DND-41 (cell line): ENCODE data around the gene HOOK2.

ENCODE experiments used
- ATAC-seq: fragments of 200-7000 bp; cut with Tn5 transposase; 3 replicates; pipeline ENCODE4 v1.9.1; 2021; ENCODE audit warnings: low read depth; ENCODE audit not compliant: insufficient read depth
- DNase-seq: peaks from one replicate; pipeline ENCODE4 v3.0.0-alpha.2; 2020
- H2AFZ ChIP-seq: 2 replicates; pipeline ENCODE4 v1.6.0; 2012; ENCODE audit warnings: low read depth, low read length
- H3K27ac ChIP-seq: 2 replicates; pipeline ENCODE4 v1.5.1; 2012; ENCODE audit warnings: low read length, inconsistent platforms
- H3K27me3 ChIP-seq: fragments of 200-600 bp; sonication (generic); 2 replicates; pipeline ENCODE4 v1.6.0; 2012; ENCODE audit warnings: low read length, mild to moderate bottlenecking, inconsistent platforms; ENCODE audit not compliant: insufficient read depth, poor library complexity
- H3K36me3 ChIP-seq: 2 replicates; pipeline ENCODE4 v1.5.1; 2012; ENCODE audit warnings: low read length, inconsistent platforms; ENCODE audit not compliant: insufficient read depth
- H3K4me1 ChIP-seq: 2 replicates; pipeline ENCODE4 v1.5.1; 2012; ENCODE audit warnings: mild to moderate bottlenecking, low read length; ENCODE audit not compliant: insufficient read depth
- H3K4me2 ChIP-seq: 2 replicates; pipeline ENCODE4 v1.6.0; 2012; ENCODE audit warnings: mild to moderate bottlenecking, moderate library complexity, low read length, inconsistent platforms; ENCODE audit not compliant: insufficient read depth
- H3K4me3 ChIP-seq, 2 experiments: fragments of 200-600 bp in 1 of 2; shearing (Covaris generic) in 1 of 2; 2 replicates each; pipeline ENCODE4 v1.5.1; 2012 to 2016; ENCODE audit warnings: inconsistent platforms in 2 of 2, low read length in 2 of 2, mild to moderate bottlenecking in 2 of 2, low read depth in 1 of 2, moderate library complexity in 1 of 2
- H3K79me2 ChIP-seq: 2 replicates; pipeline ENCODE4 v1.6.0; 2012; ENCODE audit warnings: low read length, inconsistent platforms; ENCODE audit not compliant: insufficient read depth
- H3K9ac ChIP-seq: 2 replicates; pipeline ENCODE4 v1.6.0; 2012; ENCODE audit warnings: low read depth, mild to moderate bottlenecking, inconsistent platforms, low read length, moderate library complexity
- H3K9me3 ChIP-seq: 2 replicates; pipeline ENCODE4 v1.5.1; 2012; ENCODE audit warnings: low read length, moderate library complexity, mild to moderate bottlenecking, inconsistent platforms; ENCODE audit not compliant: insufficient read depth, severe bottlenecking
- H4K20me1 ChIP-seq: 2 replicates; pipeline ENCODE4 v1.6.0; 2012; ENCODE audit warnings: low read length; ENCODE audit not compliant: insufficient read depth
- CTCF ChIP-seq: IDR thresholded peaks from 2 replicates; pipeline ENCODE4 v1.5.1; 2012; ENCODE audit warnings: borderline replicate concordance, low read length, moderate library complexity, mild to moderate bottlenecking; ENCODE audit not compliant: poor library complexity, severe bottlenecking; ENCODE audit errors: extremely low read depth
- EZH2 ChIP-seq: IDR thresholded peaks from 3 replicates; pipeline ENCODE4 v1.6.1; 2012; ENCODE audit warnings: borderline replicate concordance, low read depth, mild to moderate bottlenecking, moderate library complexity, low read length, inconsistent platforms; ENCODE audit not compliant: severe bottlenecking

The HOOK2 gene

GRCh38 chr19:12720851-12721655 lies 54.3 kb downstream of the HOOK2 start:
- DNase-seq (no peak), ATAC-seq (no peak)
- H3K79me2 ChIP-seq: peaks cover 84% of the 10 kb centered on the region
- no peaks in the 10 kb centered on the region for H3K27me3 ChIP-seq
- peaks cover 42% of the 10 kb centered on the region for H4K20me1 ChIP-seq
- H2AFZ ChIP-seq: no peak overlapping the region
- peak overlapping the region; percentile 73 for H3K9ac ChIP-seq
- peak overlapping the region; percentile 92 for H3K27ac ChIP-seq
- no peaks in the 10 kb centered on the region for H3K9me3 ChIP-seq
- H3K36me3 ChIP-seq: peaks cover 53% of the 10 kb centered on the region
- H3K4me1 ChIP-seq: peaks cover 32% of the 10 kb centered on the region
- H3K4me2 ChIP-seq: peak overlapping the region; percentile 97
- no peak for TF ChIP-seq CTCF
- no peak for TF ChIP-seq EZH2
- peak overlapping the region; percentile 50 to 71; a peak in 3 of 4 replicates for H3K4me3 ChIP-seq

GRCh38 chr19:12720296-12720695 lies 55.1 kb downstream of the HOOK2 start:
- DNase-seq (no peak), ATAC-seq (no peak)
- peaks cover 60% of the 10 kb centered on the region for H3K36me3 ChIP-seq
- H3K4me3 ChIP-seq: peak overlapping the region in 1 of 2 experiments; percentile 71; a peak in 1 of 4 replicates
- H3K27ac ChIP-seq: no peak overlapping the region
- H4K20me1 ChIP-seq: peaks cover 49% of the 10 kb centered on the region
- no peaks in the 10 kb centered on the region for H3K9me3 ChIP-seq
- H3K27me3 ChIP-seq: no peaks in the 10 kb centered on the region
- peaks cover 91% of the 10 kb centered on the region for H3K79me2 ChIP-seq
- H3K4me1 ChIP-seq: peaks cover 32% of the 10 kb centered on the region
- no peak overlapping the region for H2AFZ ChIP-seq
- TF ChIP-seq EZH2: no peak
- no peak for TF ChIP-seq CTCF
- peak overlapping the region; percentile 97; the same call in 1 of the 2 replicates for H3K4me2 ChIP-seq
- peak overlapping the region; percentile 73 for H3K9ac ChIP-seq

- TF ChIP-seq CTCF: no peak
- TF ChIP-seq EZH2: no peak
- Histone ChIP-seq H3K27me3 (no peaks in the 10 kb centered on the region), H3K4me3 (no peak overlapping the region), H3K36me3 (peaks cover 90% of the 10 kb centered on the region), H3K9ac (no peak overlapping the region), H3K4me1 (peaks cover 8% of the 10 kb centered on the region), H3K4me2 (no peak overlapping the region), H3K9me3 (no peaks in the 10 kb centered on the region), H4K20me1 (peaks cover 61% of the 10 kb centered on the region), H2AFZ (no peak overlapping the region), H3K27ac (no peak overlapping the region), H3K79me2 (peaks cover 69% of the 10 kb centered on the region)
- DNase-seq (no peak), ATAC-seq (no peak)
Measured at GRCh38 chr19:12715929-12716328, 59.4 kb downstream of the HOOK2 start.
